ENCODE measurements around the gene FNDC3A. TPM values are rescaled to one million over a fixed set of nuclear protein-coding genes. Genes with fewer than 3 reads are reported as not detected.
"Not testable (repeated sequence)": the region's sequence is repeated elsewhere in the genome, so short reads cannot be mapped to it uniquely, and the experiment has no call there.

Gene FNDC3A
- total and polyA plus RNA-seq, 4 donors, result 25.2 to 89.5 (median 32.1) TPM

GRCh38 chr13:49132479-49133002, 156.8 kb downstream of the FNDC3A start:
- Histone ChIP-seq H3K27me3 (ENCODE audit: control insufficient read depth in 4 of 4, insufficient read depth in 4 of 4, low read length in 3 of 4) (no peaks in the 10 kb centered on the region), H3K4me3 (ENCODE audit: low read depth in 1 of 3, low read length in 3 of 3) (no peak overlapping the region), H3K27ac (ENCODE audit: low read depth in 1 of 2, low read length in 2 of 2) (no peak overlapping the region), H3K4me1 (ENCODE audit: control insufficient read depth in 4 of 4, insufficient read depth in 4 of 4, low read length in 3 of 4) (peaks cover 0 to 22% (median 5%) of the 10 kb centered on the region in 4 donors), H3K9ac (ENCODE audit: low read depth in 1 of 2, low read length in 2 of 2) (no peak overlapping the region), H3K9me3 (ENCODE audit: control insufficient read depth in 4 of 4, low read length in 3 of 4) (no peaks in the 10 kb centered on the region), H3K36me3 (ENCODE audit: control insufficient read depth in 4 of 4, insufficient read depth in 3 of 4, low read depth in 1 of 4, low read length in 3 of 4) (peaks cover 7 to 49% (median 35%) of the 10 kb centered on the region in 4 donors)
- no peak for TF ChIP-seq ZBTB33 (IDR thresholded peaks at IDR 0.05)
- TF ChIP-seq HNF4A (conservative IDR thresholded peaks at IDR 0.05), result peak; percentile 20 to 65
- peak; percentile 6 for TF ChIP-seq SP1 (IDR thresholded peaks at IDR 0.05)
- DNase-seq (ENCODE audit: low spot score), result no peak
- 32% methylated on average over 1 of the region's 1 CpG for WGBS

DNA sequence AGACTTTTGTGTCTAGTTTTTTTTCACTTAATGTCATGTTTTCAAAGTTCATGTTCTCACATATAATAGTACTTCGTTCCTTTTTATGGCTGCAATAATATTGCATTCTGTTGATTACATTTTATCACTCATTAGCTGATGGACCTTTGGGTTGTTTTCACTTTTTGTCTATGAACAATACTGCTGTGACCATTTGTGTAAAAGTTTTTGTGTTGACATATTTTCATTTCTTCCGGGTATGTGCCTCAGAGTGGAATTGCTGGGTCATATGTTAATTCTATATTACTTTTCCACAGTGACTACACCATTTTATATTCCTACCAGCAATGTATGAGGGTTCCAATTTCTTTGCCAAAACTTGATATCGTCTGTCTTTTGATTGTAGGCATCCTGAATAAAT, 158.6 kb downstream of the FNDC3A start:
- no peak overlapping the region for H3K27ac ChIP-seq (ENCODE audit: low read depth in 1 of 2, low read length in 2 of 2)
- H3K4me1 ChIP-seq (ENCODE audit: control insufficient read depth in 4 of 4, insufficient read depth in 4 of 4, low read length in 3 of 4), result peaks cover 0 to 22% (median 5%) of the 10 kb centered on the region in 4 donors
- no peak overlapping the region for H3K4me3 ChIP-seq (ENCODE audit: low read depth in 1 of 3, low read length in 3 of 3)
- H3K9me3 ChIP-seq (ENCODE audit: control insufficient read depth in 4 of 4, low read length in 3 of 4), result no peaks in the 10 kb centered on the region
- DNase-seq (ENCODE audit: low spot score), result no peak
- no peaks in the 10 kb centered on the region for H3K27me3 ChIP-seq (ENCODE audit: control insufficient read depth in 4 of 4, insufficient read depth in 4 of 4, low read length in 3 of 4)
- H3K36me3 ChIP-seq (ENCODE audit: control insufficient read depth in 4 of 4, insufficient read depth in 3 of 4, low read depth in 1 of 4, low read length in 3 of 4), result peaks cover 7 to 60% (median 43%) of the 10 kb centered on the region in 4 donors
- no peak overlapping the region for H3K9ac ChIP-seq (ENCODE audit: low read depth in 1 of 2, low read length in 2 of 2)
- 91% methylated on average over 3 of the region's 3 CpGs for WGBS
- TF ChIP-seq RAD21 (IDR thresholded peaks at IDR 0.05), result no peak
- TF ChIP-seq HNF4A (conservative IDR thresholded peaks at IDR 0.05), result no peak
- no peak for TF ChIP-seq RXRA (IDR thresholded peaks at IDR 0.05)
- TF ChIP-seq, protein P1, sequence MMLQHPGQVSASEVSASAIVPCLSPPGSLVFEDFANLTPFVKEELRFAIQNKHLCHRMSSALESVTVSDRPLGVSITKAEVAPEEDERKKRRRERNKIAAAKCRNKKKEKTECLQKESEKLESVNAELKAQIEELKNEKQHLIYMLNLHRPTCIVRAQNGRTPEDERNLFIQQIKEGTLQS (IDR thresholded peaks at IDR 0.05), result no peak
- TF ChIP-seq HNF4G (IDR thresholded peaks at IDR 0.05), result no peak
- no peak for TF ChIP-seq FOXA2 (IDR thresholded peaks at IDR 0.05)
- no peak for TF ChIP-seq GABPA (IDR thresholded peaks at IDR 0.05 in 1 of 2, conservative IDR thresholded peaks at IDR 0.05 in 1 of 2)
- TF ChIP-seq JUND (IDR thresholded peaks at IDR 0.05), result no peak

DNA sequence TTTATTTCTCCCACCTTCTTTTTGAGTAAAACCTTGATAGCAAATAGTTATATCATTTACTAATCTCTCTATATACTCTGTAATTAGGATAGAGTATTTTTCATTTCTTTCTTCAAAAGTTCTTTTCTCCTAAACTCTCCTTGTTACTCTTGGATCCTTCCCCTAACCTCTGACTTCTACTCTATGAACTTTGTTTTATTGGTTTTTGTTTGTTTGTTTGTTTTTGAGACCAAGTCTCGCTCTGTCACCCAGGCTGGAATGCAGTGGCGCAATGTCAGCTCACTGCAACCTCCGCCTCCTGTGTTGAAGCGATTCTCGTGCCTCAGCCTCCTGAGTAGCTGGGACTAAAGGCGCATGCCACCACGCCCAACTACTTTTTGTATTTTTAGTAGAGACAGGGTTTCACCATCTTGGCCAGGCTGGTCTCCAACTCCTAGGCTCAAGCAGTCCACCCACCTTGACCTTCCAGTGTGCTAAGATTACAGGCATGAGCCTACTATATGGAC, 161.5 kb downstream of the FNDC3A start:
- not testable (repeated sequence) for DNase-seq (ENCODE audit: low spot score); H3K27ac ChIP-seq (ENCODE audit: low read depth in 1 of 2, low read length in 2 of 2); H3K27me3 ChIP-seq (ENCODE audit: control insufficient read depth in 4 of 4, insufficient read depth in 4 of 4, low read length in 3 of 4); H3K9ac ChIP-seq (ENCODE audit: low read depth in 1 of 2, low read length in 2 of 2); H3K9me3 ChIP-seq (ENCODE audit: control insufficient read depth in 4 of 4, low read length in 3 of 4); H3K4me3 ChIP-seq (ENCODE audit: low read depth in 1 of 3, low read length in 3 of 3)
- Histone ChIP-seq H3K36me3 (ENCODE audit: control insufficient read depth in 4 of 4, insufficient read depth in 3 of 4, low read depth in 1 of 4, low read length in 3 of 4) (peaks cover 3 to 57% (median 37%) of the 10 kb centered on the region in 4 donors), H3K4me1 (ENCODE audit: control insufficient read depth in 4 of 4, insufficient read depth in 4 of 4, low read length in 3 of 4) (peaks cover 0 to 18% (median 3%) of the 10 kb centered on the region in 4 donors)
- TF ChIP-seq HNF4A (conservative IDR thresholded peaks at IDR 0.05), result peak; percentile 20 to 36
- WGBS, result 72% methylated on average over 7 of the region's 7 CpGs
